NB4 (cell line): Measurements from ENCODE around the gene RIPOR3.

Experiments used
- POLR2A ChIP-seq: IDR thresholded peaks from 2 replicates; pipeline ENCODE4 v1.6.1; 2011; ENCODE audit warnings: mild to moderate bottlenecking; ENCODE audit not compliant: insufficient read length; ENCODE audit errors: extremely low read depth
- TF ChIP-seq, protein P1 (sequence below): IDR thresholded peaks from one replicate; pipeline ENCODE4 v1.5.1; 2012; ENCODE audit warnings: low read depth, low read length
- TF ChIP-seq, protein P2 (sequence below): IDR thresholded peaks from 2 replicates; pipeline ENCODE4 v1.6.1; 2011; ENCODE audit warnings: low read depth, low read length

DNA sequence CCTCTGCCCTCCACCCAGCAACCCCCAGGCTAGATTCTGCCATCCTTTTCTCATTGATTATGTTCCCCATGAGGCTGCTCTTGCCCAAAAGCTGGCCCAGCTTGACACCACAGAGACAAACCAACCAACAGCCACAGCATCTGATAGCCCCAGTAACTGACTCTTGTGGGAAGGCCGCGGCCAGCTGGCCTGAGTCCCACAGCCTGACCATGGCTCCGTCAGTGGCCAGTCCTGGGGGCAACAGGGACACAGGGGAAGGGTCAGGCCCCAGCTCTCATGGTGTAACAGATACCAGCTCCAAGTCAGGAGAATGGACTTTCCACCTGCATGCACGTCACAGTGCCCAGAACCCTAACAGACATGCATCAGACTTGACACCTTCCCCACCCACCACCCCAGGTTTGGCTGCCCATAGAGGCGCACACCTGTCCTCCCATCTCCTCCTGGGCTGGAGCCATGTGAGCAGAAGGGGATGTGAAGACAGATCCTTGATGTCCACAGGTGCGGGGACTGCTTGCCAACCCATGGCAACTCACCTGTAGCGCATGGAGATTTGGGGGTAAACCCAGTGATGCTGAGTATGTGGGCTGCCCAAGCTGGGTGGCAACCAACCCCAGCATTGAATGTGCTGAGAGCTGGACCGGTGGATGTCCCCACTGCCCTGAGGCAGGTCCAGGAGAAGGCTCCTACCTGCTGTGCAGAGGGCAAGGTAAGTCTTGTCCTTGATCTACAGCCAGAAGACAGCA is 18.8 kb downstream of the RIPOR3 start:
- TF ChIP-seq, protein P1, sequence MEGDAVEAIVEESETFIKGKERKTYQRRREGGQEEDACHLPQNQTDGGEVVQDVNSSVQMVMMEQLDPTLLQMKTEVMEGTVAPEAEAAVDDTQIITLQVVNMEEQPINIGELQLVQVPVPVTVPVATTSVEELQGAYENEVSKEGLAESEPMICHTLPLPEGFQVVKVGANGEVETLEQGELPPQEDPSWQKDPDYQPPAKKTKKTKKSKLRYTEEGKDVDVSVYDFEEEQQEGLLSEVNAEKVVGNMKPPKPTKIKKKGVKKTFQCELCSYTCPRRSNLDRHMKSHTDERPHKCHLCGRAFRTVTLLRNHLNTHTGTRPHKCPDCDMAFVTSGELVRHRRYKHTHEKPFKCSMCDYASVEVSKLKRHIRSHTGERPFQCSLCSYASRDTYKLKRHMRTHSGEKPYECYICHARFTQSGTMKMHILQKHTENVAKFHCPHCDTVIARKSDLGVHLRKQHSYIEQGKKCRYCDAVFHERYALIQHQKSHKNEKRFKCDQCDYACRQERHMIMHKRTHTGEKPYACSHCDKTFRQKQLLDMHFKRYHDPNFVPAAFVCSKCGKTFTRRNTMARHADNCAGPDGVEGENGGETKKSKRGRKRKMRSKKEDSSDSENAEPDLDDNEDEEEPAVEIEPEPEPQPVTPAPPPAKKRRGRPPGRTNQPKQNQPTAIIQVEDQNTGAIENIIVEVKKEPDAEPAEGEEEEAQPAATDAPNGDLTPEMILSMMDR: no peak
- TF ChIP-seq, protein P2, sequence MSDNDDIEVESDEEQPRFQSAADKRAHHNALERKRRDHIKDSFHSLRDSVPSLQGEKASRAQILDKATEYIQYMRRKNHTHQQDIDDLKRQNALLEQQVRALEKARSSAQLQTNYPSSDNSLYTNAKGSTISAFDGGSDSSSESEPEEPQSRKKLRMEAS: no peak
- no peak for TF ChIP-seq POLR2A
